ENCODE measurements around the gene NOL3. TPM values are rescaled to one million over a fixed set of nuclear protein-coding genes. Genes with fewer than 3 reads are reported as not detected.

NOL3 gene
- total and polyA plus RNA-seq, 2 of the 13 experiments (the other 11 are each of a cell fraction or from before 2014, with no cell fraction given): 5.7 to 20.5 TPM

GRCh38 chr16:67169011-67169451 lies 1.3 kb upstream of the NOL3 start:
- no peak overlapping the region for H2AFZ ChIP-seq (ENCODE audit: low read length)
- no peak overlapping the region for H3K27ac ChIP-seq (ENCODE audit: extremely low read length, insufficient read depth, low read length)
- no peaks in the 10 kb centered on the region for H3K79me2 ChIP-seq (ENCODE audit: insufficient read depth, low read length)
- intact Hi-C loops (cut with micrococcal nuclease; ENCODE audit: unreplicated experiment): no loop called here
- H3K36me3 ChIP-seq (replicated peaks in 1 of 2; ENCODE audit: control insufficient read depth in 1 of 2, insufficient read depth in 2 of 2, low read length in 2 of 2): no peaks in the 10 kb centered on the region
- no peak for ATAC-seq
- H3K9ac ChIP-seq (ENCODE audit: insufficient read depth, low read depth, low read length): no peak overlapping the region
- BruUV-seq (replicated peaks): no TSS peak
- H3K9me3 ChIP-seq (ENCODE audit: low read length): no peaks in the 10 kb centered on the region
- peaks cover 67% of the 10 kb centered on the region for H3K4me1 ChIP-seq (ENCODE audit: insufficient read depth, low read length)
- H4K20me1 ChIP-seq (ENCODE audit: insufficient read depth, low read length): no peaks in the 10 kb centered on the region
- in situ Hi-C loops (cut with HindIII; ENCODE audit: extremely low pct_ligation_motif_present, low pct_unique_long_range_greater_than_20kb): no loop called here
- peak overlapping the region; percentile 99 for H3K4me2 ChIP-seq (ENCODE audit: low read depth, low read length)
- POLR2A ChIA-PET: interaction anchor here (3.3 to 3.4 kb wide), 2 partner anchors 9 to 58 kb away, joined by 15 to 54 read pairs; partner anchors contain the start of genes FBXL8, PHAF1 and TRADD
- H3K4me3 ChIP-seq (replicated peaks in 1 of 3; ENCODE audit: insufficient read depth in 1 of 3, low read depth in 2 of 3, low read length in 3 of 3): peak overlapping the region in 2 of 3 experiments; percentile 67 to 78; a peak in 4 of 6 replicates
- 35% methylated on average over 9 of the region's 9 CpGs for WGBS (ENCODE audit: low lambda C conversion rate)
- CTCF ChIA-PET (ENCODE audit: low intra/inter-chr PET ratio, low total read pairs): interaction anchor here (1.0 kb wide), 1 partner anchor 15 kb away, joined by 3 read pairs; the partner anchor contains the start of gene MATCAP1
- H3K27me3 ChIP-seq (ENCODE audit: control insufficient read depth in 1 of 2, insufficient read depth in 2 of 2, low read length in 2 of 2): peaks cover 9 to 40% of the 10 kb centered on the region in 2 experiments
- no peak for DNase-seq (ENCODE audit: low spot score)
- FAIRE-seq: no peak
- TF ChIP-seq HIC2 (CRISPR knock-in tag; IDR thresholded peaks at IDR 0.05; ENCODE audit: low read depth) (0 out of 2 replicates have a peak, but pooled peaks have one; percentile 43), ZIK1 (CRISPR knock-in tag; IDR thresholded peaks at IDR 0.05; ENCODE audit: borderline replicate concordance, low read depth) (no peak), ZNF546 (CRISPR knock-in tag; conservative IDR thresholded peaks at IDR 0.05) (0 out of 2 replicates have a peak, but pooled peaks have one; percentile 18), NFKB2 (CRISPR knock-in tag; IDR thresholded peaks at IDR 0.05; ENCODE audit: borderline replicate concordance) (peak; percentile 11; the same call in 1 of the 2 replicates), ZNF720 (CRISPR knock-in tag; IDR thresholded peaks at IDR 0.05) (no peak), MIER2 (CRISPR knock-in tag; IDR thresholded peaks at IDR 0.05) (peak; percentile 89), HNRNPL (IDR thresholded peaks at IDR 0.05; ENCODE audit: low read depth, low read length) (no peak), ZNF652 (CRISPR knock-in tag; IDR thresholded peaks at IDR 0.05; ENCODE audit: borderline replicate concordance, low read depth) (peak; percentile 91), RARA (CRISPR knock-in tag; IDR thresholded peaks at IDR 0.05) (peak; percentile 23; the same call in 1 of the 2 replicates), REST (IDR thresholded peaks at IDR 0.05; ENCODE audit: borderline replicate concordance in 1 of 2, low read depth in 1 of 2, low read length in 2 of 2) (peak in 1 of 2 experiments; percentile 91; a peak in 2 of 4 replicates), TBX2 (CRISPR knock-in tag; IDR thresholded peaks at IDR 0.05; ENCODE audit: borderline replicate concordance) (peak; percentile 28; the same call in 1 of the 2 replicates), SAP130 (CRISPR knock-in tag; IDR thresholded peaks at IDR 0.05; ENCODE audit: low read depth) (0 out of 2 replicates have a peak, but pooled peaks have one; percentile 12), ISL2 (CRISPR knock-in tag; IDR thresholded peaks at IDR 0.05) (no peak)
- TF ChIP-seq, protein P1, sequence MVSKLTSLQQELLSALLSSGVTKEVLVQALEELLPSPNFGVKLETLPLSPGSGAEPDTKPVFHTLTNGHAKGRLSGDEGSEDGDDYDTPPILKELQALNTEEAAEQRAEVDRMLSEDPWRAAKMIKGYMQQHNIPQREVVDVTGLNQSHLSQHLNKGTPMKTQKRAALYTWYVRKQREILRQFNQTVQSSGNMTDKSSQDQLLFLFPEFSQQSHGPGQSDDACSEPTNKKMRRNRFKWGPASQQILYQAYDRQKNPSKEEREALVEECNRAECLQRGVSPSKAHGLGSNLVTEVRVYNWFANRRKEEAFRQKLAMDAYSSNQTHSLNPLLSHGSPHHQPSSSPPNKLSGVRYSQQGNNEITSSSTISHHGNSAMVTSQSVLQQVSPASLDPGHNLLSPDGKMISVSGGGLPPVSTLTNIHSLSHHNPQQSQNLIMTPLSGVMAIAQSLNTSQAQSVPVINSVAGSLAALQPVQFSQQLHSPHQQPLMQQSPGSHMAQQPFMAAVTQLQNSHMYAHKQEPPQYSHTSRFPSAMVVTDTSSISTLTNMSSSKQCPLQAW (CRISPR knock-in tag; IDR thresholded peaks at IDR 0.05): 0 out of 2 replicates have a peak, but pooled peaks have one; percentile 31
- TF ChIP-seq, protein P2, sequence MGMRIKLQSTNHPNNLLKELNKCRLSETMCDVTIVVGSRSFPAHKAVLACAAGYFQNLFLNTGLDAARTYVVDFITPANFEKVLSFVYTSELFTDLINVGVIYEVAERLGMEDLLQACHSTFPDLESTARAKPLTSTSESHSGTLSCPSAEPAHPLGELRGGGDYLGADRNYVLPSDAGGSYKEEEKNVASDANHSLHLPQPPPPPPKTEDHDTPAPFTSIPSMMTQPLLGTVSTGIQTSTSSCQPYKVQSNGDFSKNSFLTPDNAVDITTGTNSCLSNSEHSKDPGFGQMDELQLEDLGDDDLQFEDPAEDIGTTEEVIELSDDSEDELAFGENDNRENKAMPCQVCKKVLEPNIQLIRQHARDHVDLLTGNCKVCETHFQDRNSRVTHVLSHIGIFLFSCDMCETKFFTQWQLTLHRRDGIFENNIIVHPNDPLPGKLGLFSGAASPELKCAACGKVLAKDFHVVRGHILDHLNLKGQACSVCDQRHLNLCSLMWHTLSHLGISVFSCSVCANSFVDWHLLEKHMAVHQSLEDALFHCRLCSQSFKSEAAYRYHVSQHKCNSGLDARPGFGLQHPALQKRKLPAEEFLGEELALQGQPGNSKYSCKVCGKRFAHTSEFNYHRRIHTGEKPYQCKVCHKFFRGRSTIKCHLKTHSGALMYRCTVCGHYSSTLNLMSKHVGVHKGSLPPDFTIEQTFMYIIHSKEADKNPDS (CRISPR knock-in tag; IDR thresholded peaks at IDR 0.05): 0 out of 2 replicates have a peak, but pooled peaks have one; percentile 59
